RPMI7951 (cell line): ENCODE measurements around the gene TRMT1. TPM values are rescaled to one million over a fixed set of nuclear protein-coding genes. Genes with fewer than 3 reads are reported as not detected.
A peak's percentile ranks its signal among the peaks of the same experiment; 100 is the strongest.

Experiments
- DNase-seq: peaks from one replicate; pipeline ENCODE4 v3.0.0-alpha.2; 2012; ENCODE audit warnings: low read depth
- total RNA-seq: library from RNA; depleted of rRNA; stranded (reverse); fragments of >200 nt; shearing (Covaris generic); gene quantifications from 2 replicates; pipeline ENCODE4 v1.2.3, GENCODE V29; 2014

TRMT1 gene
- total RNA-seq, 1 experiment from 2014 or later = 46.4 TPM

- DNase-seq = no peak
Measured at GRCh38 chr19:13122980-13123957, 6.7 kb upstream of the TRMT1 start.

- DNase-seq = no peak
Measured at GRCh38 chr19:13122275-13122878, 5.8 kb upstream of the TRMT1 start.

- DNase-seq = no peak
Measured at GRCh38 chr19:13121551-13122274, 5.2 kb upstream of the TRMT1 start.

DNA sequence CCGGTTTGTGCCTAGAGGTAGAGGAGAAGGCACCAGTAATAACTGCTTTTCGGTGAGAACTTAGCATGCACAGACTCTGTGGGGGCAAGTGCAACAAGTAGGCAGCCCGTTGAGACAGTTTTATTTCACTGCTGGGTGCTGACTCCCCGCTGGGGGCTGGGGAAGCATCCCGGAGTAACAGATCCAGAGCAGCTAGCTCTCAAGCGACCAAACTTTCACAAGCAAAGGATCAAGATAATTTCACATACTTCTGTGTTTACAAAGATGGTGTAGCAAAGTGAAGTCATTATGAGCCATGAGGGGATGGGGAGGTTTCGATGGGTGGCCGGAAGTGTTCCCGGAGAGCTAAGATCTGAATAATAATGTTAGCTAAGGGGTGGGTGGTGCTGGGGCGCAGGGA lies 4.3 kb upstream of the TRMT1 start:
- DNase-seq = no peak

DNA sequence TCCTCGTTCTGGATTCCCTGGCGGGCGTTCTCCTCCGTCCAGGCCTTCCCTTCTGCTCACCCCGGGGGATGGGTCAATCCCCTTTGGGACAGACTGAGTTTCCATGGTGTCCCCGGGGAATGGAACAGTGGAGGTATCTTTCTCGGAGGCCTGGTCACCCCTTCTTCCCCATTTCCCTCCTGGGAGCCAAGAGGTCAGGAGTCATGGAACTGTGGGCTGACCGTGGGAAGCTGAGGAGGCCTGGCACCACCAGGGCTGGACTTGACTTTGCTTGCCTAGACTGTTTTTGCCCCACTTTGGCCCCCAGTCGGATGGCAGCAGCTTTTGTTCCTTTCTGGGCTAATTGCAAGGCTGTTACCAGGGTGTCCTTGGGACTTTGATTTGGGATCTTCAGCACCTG lies 3.5 kb upstream of the TRMT1 start:
- DNase-seq = no peak

- no peak for DNase-seq
Measured at GRCh38 chr19:13119627-13120026, 3.1 kb upstream of the TRMT1 start.

GRCh38 chr19:13118424-13119193 lies 2.1 kb upstream of the TRMT1 start:
- peak; percentile 43 for DNase-seq

- peak; percentile 89 for DNase-seq
Measured at GRCh38 chr19:13117772-13118423, 1.4 kb upstream of the TRMT1 start, which contains the start of gene NACC1. Gene NACC1, plus strand, starts transcription at chr19:13118264. Its CDS starts 16,944 bp downstream, at chr19:13135208.

DNA sequence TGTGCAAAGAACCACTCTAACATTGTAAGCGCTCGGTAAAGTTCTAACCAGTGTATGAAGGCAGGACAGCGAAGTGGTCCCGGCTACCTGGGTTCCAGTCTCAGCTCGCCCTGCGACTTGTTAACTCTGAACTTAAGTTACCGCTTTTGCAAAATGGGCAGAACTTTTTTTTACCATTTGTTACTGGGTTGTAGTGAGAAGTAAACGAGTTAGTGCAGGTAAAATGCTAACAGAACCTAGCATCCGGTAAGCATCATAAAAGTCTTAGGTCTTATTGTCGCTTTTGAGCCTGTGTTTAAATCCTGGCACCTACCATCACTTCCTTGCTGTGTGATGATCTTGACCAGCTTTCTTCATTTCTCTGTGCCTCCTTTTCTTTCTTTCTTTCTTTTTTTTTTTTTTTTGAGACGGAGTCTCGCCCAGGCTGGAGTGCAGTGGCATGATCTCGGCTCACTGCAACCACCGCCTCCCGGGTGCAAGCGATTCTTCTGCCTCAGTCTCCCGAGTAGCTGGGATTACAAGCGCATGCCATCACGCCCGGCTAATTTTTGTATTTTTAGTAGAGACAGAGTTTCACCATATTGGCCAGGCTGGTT lies 734 bp upstream of the TRMT1 start:
- DNase-seq = peak; percentile 26

DNA sequence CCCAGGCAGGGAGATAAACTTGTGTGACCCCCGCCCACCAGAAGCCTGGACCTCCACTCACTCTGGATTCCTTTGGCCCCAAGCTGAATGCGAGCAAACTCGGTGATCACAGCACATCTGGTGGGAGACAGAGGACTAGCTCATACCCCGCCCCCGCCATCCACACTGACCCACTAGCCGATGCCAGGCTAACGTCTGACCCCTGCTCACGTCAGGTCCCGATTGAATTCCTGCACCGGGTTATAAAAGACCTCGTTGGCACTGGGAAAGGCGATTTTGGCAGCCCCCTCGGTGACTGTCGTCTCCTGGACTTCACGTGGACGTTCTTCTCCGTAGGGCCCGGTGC lies 631 bp downstream of the TRMT1 start:
- DNase-seq = no peak

DNA sequence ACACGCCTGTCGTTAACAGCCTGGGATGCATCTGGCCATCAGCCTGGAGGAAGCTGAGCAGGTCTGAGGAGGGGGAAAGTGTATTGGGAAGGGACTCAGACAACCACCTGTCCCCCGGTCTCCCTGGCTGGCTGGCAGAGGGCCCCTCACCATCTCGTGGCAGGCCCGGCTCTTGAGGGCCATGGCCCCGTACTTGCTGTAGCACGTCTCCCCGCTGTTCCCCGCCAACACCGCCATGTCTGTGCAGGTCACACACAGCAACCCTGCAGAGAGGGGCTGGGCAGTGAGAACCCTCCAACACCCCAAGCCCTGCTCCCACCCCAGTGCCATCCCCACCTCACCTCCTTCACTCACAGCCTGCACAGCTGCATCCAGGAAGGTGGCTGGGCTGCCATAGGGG lies 4.0 kb downstream of the TRMT1 start:
- no peak for DNase-seq

DNA sequence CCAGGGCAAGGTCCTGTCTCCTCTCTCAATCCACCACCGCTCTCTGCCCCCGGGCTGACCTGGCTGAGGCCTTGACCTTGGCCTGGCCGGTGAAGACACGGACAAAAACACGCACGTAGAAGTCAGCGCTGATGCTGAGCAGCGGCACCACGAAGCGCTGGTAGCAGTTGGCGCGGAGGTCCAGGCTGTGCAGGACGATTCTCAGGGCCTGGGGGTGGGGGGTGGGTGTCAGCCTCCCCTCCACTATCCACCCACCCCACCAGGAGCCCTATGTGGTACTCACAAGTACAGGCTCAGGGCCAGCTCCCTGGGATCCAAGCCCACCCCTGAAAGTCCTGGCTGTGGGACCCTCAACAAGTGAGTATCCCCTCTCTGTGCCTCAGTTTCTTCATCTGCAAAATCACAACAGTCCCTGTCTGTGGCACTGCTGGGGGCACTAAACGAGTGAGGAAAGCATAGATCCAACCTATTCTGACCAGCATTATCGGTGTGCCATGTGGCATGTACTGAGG lies 6.4 kb downstream of the TRMT1 start:
- DNase-seq = no peak

- DNase-seq = no peak
Measured at GRCh38 chr19:13109361-13110098, 7.0 kb downstream of the TRMT1 start.

GRCh38 chr19:13104848-13105711 lies 11.5 kb downstream of the TRMT1 start:
- DNase-seq = no peak

- no peak for DNase-seq
Measured at GRCh38 chr19:13104360-13104847, 12.1 kb downstream of the TRMT1 start.

DNA sequence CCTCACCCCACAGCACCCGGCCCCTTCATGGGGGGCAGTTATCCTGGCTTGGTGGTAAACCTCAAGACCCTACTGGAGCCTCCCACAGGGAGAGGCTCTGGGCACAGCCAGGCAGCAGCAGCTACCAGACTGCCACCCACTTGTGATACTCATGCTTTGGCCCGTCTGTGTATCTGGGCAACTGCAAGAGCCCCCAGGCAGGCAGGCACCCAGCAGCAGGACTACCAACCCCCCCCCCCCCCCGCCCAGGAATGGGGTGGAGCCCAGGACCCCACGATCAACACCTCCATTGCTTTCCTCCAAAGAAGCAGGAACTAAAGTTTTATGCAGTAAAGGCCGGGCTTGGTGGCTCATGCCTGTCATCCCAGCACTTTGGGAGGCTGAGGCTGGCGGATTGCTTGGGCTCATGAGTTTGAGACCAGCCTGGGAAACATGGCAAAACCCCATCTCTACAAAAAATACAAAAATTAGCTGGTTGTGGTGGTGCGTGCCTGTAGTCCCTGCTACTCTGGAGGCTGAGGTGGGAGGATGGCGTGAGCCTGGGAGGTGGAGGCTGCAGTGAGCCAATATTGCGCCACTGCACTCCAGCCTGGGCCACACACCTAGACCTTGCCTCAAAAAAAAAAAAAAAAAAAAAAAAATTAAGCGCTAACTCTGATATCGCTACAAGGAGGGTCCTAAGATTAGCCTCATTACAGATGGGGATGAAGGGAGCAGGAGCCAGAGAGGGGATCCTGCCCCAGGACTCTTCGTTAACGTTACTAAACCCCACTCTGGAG lies 12.8 kb downstream of the TRMT1 start:
- no peak for DNase-seq

- DNase-seq = peak; percentile 81
Measured at GRCh38 chr19:13102666-13103580, 13.6 kb downstream of the TRMT1 start, which contains the start of gene LYL1. Gene LYL1, minus strand, starts transcription at chr19:13102858. Its CDS starts 1,687 bp downstream, at chr19:13101171.
